ENCODE data around the gene ARFGEF2. TPM values are rescaled to one million over a fixed set of nuclear protein-coding genes. Genes with fewer than 3 reads are reported as not detected.

The ARFGEF2 gene
- polyA plus RNA-seq, 1 donor, result 12.9 TPM

GRCh38 chr20:48898896-48899530, 22.5 kb upstream of the ARFGEF2 start:
- no peak for DNase-seq (ENCODE audit: low read depth)

- no peak for DNase-seq (ENCODE audit: low read depth)
Observed at GRCh38 chr20:48899881-48900280, 21.6 kb upstream of the ARFGEF2 start.

- no peak for DNase-seq (ENCODE audit: low read depth)
Observed at GRCh38 chr20:48901326-48901725, 20.2 kb upstream of the ARFGEF2 start.

GRCh38 chr20:48903705-48904104, 17.8 kb upstream of the ARFGEF2 start:
- DNase-seq (ENCODE audit: low read depth), result no peak

- DNase-seq (ENCODE audit: low read depth), result peak; percentile 55
Observed at GRCh38 chr20:48904566-48905296, 16.8 kb upstream of the ARFGEF2 start.

- no peak for DNase-seq (ENCODE audit: low read depth)
Observed at GRCh38 chr20:48905297-48905647, 16.2 kb upstream of the ARFGEF2 start.

GRCh38 chr20:48906221-48906877, 15.2 kb upstream of the ARFGEF2 start:
- no peak for DNase-seq (ENCODE audit: low read depth)

- no peak for DNase-seq (ENCODE audit: low read depth)
Observed at GRCh38 chr20:48908656-48909319, 12.7 kb upstream of the ARFGEF2 start.

GRCh38 chr20:48909910-48910309, 11.6 kb upstream of the ARFGEF2 start:
- DNase-seq (ENCODE audit: low read depth), result no peak

GRCh38 chr20:48910347-48910781, 11.1 kb upstream of the ARFGEF2 start:
- DNase-seq (ENCODE audit: low read depth), result no peak

GRCh38 chr20:48912065-48912464, 9.4 kb upstream of the ARFGEF2 start:
- no peak for DNase-seq (ENCODE audit: low read depth)

- DNase-seq (ENCODE audit: low read depth), result no peak
Observed at GRCh38 chr20:48916699-48917098, 4.8 kb upstream of the ARFGEF2 start.

- no peak for DNase-seq (ENCODE audit: low read depth)
Observed at GRCh38 chr20:48919336-48919881, 2.1 kb upstream of the ARFGEF2 start.

GRCh38 chr20:48919882-48920526, 1.5 kb upstream of the ARFGEF2 start:
- DNase-seq (ENCODE audit: low read depth), result no peak

GRCh38 chr20:48920527-48921167, 864 bp upstream of the ARFGEF2 start:
- no peak for DNase-seq (ENCODE audit: low read depth)

GRCh38 chr20:48921883-48922820, 641 bp downstream of the ARFGEF2 start:
- no peak for DNase-seq (ENCODE audit: low read depth)

- DNase-seq (ENCODE audit: low read depth), result no peak
Observed at GRCh38 chr20:48923149-48923718, 1.7 kb downstream of the ARFGEF2 start.

GRCh38 chr20:48924756-48925109, 3.2 kb downstream of the ARFGEF2 start:
- DNase-seq (ENCODE audit: low read depth), result no peak

- no peak for DNase-seq (ENCODE audit: low read depth)
Observed at GRCh38 chr20:48926267-48926666, 4.8 kb downstream of the ARFGEF2 start.

GRCh38 chr20:48926821-48927220, 5.3 kb downstream of the ARFGEF2 start:
- no peak for DNase-seq (ENCODE audit: low read depth)
